ENCODE results near the gene PRSS2.
"Not testable (repeated sequence)": the region's sequence is repeated elsewhere in the genome, so short reads cannot be mapped to it uniquely, and the experiment has no call there.

Gene PRSS2

GRCh38 chr7:142760071-142760642 lies 10.6 kb upstream of the PRSS2 start:
- no peak for DNase-seq

GRCh38 chr7:142761606-142762005 lies 9.2 kb upstream of the PRSS2 start:
- not testable (repeated sequence) for DNase-seq

DNA sequence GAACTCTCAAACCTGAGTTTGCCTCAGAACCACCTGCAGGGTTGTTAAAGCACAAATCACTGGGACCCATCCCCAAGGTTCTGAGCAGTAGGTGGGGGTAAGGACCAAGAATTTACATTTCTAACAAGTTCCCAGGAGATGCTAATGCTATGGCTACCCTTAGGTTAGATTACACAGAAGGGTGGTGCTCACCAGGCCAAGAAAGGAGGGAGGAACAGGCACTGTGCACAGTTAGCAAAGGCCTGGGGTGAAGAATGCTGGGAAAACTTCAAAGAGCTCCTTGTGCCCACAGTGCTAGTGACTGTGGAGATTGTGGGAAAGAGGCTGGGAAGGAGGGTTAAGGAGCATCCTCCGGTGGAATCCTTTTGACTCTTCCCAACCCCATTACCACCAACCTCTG lies 8.7 kb upstream of the PRSS2 start:
- DNase-seq = no peak

DNA sequence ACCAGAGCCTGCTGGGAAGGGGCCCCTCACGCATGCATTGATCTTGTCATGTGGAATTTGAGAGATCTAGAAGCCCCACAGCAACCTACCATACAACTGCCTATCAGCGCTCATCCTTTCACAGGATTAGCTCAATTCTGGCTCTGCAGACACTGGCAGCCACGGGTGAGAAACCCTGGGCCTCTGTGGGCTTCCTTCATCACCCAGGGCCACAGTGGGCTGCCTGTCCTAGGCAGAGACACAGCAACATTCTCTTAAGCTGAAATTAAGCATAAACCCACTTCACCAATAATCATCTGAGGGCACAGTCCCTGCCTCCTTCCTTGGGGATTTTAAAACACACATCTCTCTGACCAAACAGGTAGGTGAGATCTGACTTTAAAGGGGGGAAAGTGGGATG lies 3.3 kb upstream of the PRSS2 start:
- no peak for DNase-seq

DNA sequence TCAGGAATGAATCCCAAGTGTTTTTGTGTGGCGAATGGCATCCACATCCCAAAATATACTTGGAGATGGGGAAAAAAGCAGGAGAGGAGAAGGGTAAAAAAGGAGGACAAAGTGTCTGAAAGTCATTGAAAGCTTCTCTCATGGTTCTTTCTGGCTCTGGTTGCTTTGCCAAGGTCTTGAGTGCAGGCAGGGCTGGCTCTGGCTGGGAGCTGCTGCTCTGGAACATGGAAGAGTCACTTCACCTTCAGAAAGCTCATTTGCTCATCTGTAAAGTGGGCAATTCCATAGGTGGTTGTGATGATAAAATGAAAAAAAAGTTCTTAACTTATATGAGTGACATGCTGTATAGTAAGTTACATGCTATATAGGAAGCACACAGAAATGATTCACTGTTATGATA lies 2.9 kb upstream of the PRSS2 start:
- DNase-seq = no peak

- DNase-seq = not testable (repeated sequence)
Observed at GRCh38 chr7:142768885-142769284, 1.9 kb upstream of the PRSS2 start.

GRCh38 chr7:142771353-142771723 lies 568 bp downstream of the PRSS2 start:
- no peak for DNase-seq

- no peak for DNase-seq
Observed at GRCh38 chr7:142772051-142772450, 1.3 kb downstream of the PRSS2 start.

- DNase-seq = no peak
Observed at GRCh38 chr7:142772673-142773072, 1.9 kb downstream of the PRSS2 start.

DNA sequence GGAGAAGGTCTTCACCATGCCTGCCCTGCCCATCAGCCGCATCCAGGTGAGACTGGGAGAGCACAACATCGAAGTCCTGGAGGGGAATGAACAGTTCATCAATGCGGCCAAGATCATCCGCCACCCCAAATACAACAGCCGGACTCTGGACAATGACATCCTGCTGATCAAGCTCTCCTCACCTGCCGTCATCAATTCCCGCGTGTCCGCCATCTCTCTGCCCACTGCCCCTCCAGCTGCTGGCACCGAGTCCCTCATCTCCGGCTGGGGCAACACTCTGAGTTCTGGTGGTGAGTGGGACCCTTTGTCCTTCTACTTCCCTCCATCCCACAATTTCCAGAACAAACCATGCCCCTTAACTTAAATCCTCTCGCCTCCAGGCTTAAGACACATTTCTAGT lies 2.5 kb downstream of the PRSS2 start:
- no peak for DNase-seq

DNA sequence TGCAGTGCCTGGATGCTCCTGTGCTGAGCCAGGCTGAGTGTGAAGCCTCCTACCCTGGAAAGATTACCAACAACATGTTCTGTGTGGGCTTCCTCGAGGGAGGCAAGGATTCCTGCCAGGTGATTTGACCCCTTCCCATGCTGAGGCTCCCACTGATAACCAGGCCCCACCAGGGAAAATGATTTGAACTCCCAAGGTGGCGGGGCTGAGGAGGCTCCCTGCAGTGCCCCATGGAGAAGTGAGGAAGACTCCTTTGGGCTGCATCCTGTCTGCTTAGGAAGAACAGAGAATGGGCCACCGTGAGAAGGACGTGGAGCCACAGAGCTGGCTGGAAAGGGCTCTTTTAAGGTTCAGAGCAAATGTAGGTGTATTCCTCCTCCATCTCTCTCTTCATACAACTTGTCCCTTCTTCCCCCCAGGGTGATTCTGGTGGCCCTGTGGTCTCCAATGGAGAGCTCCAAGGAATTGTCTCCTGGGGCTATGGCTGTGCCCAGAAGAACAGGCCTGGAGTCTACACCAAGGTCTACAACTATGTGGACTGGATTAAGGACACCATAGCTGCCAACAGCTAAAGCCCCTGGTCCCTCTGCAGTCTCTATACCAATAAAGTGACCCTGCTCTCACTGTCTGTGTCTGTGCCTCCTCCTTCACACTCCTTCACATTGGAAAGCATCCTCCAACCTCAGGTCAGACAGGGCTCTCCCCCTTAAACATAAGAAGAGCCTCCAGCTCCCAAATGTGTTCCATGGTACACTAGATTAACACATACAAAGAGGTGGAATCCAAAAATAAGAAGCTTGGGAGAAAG lies 3.4 kb downstream of the PRSS2 start:
- no peak for DNase-seq

DNA sequence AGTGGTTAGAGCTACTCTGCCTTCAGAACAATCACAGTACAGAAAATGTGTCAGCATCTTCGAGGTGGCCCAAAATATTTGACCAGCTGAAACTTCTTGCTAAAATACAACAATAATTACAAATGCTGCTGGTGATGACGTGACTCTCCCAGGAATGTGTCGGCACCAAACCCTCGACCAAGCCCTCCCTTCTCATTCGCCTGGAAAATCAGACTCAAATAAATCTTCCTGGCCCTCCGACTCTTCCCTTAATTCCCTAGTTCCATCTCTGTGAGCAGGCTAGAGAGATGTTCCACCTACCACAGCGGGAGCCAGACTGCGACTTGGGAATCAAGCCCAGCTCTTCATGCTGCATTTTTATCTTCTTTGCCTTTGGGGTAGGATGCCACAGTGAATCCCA lies 4.1 kb downstream of the PRSS2 start:
- no peak for DNase-seq

DNA sequence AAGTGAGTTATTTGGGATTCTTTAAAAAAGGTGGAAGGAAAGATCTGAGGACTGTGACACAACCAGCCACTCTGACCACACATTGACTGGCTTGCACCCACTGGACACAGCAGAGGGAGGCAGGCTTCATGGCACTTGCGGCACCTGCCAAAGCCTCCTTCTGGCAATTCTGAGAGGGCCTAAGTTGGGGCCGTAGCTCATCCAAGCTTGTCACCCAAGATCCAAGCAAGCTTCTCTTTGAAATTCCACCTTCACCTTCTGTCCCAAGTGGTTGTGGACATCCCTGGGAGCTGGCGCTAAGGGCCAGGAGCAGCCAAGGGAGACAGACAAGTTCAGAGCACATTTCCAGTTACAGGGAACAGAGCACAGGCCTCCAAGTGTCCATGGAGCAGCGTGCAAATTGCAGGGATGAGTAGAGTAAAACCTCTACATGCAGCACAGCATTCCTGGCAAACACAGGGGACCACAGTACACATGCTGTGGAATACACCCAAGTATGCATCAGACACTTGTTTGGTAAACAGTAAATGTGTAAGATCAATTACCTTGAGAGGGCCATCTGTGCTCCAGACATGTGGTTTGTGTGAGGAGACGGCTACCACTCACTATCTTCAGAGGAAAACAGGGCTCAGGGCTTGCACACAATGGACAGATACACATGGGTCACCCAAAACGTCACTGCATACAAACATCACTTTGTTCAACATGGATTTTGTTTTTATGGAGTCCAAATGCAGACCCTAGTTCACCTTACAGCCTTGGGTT lies 4.8 kb downstream of the PRSS2 start:
- DNase-seq = not testable (repeated sequence)

- DNase-seq = no peak
Observed at GRCh38 chr7:142776206-142776844, 5.6 kb downstream of the PRSS2 start.

DNA sequence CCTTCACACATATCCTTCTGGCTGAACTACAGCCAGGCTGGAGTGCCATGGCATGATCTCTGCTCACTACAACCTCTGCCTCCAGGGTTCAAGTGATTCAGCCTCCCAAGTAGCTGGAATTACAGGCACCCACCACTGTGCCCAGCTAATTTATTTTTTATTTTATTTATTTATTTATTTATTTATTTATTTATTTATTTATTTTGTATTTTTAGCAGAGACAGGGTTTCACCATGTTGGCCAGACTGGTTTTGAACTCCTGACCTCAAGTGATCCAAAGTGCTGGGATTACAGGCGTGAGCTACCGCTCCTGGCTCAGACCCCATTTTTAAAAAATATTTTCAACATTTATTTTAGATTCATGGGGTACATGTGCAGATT lies 6.1 kb downstream of the PRSS2 start:
- not testable (repeated sequence) for DNase-seq

DNA sequence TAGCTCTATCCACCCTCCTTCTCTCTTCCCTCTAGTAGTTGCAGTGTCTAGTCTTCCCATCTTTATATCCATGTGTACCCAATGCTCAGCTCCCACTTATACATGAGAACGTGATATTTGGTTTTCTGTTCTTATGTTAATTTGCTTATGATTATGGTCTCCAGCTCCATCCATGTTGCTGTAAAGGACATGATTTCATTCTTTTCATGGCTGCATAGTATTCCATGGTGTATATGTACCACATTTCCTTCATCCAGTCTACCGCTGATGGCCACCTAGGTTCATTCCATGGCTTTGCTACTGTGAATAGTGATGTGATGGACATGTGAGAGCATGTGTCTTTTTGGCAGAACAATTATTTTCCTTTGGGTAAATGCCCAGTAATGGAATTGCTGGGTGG lies 6.5 kb downstream of the PRSS2 start:
- no peak for DNase-seq

- DNase-seq = peak; percentile 90
Observed at GRCh38 chr7:142782922-142783900, 12.4 kb downstream of the PRSS2 start.

- DNase-seq = peak; percentile 24
Observed at GRCh38 chr7:142784096-142784495, 13.3 kb downstream of the PRSS2 start.

- no peak for DNase-seq
Observed at GRCh38 chr7:142784716-142785115, 13.9 kb downstream of the PRSS2 start.

GRCh38 chr7:142785841-142786250 lies 15.1 kb downstream of the PRSS2 start:
- no peak for DNase-seq

- no peak for DNase-seq
Observed at GRCh38 chr7:142787034-142787768, 16.4 kb downstream of the PRSS2 start.

DNA sequence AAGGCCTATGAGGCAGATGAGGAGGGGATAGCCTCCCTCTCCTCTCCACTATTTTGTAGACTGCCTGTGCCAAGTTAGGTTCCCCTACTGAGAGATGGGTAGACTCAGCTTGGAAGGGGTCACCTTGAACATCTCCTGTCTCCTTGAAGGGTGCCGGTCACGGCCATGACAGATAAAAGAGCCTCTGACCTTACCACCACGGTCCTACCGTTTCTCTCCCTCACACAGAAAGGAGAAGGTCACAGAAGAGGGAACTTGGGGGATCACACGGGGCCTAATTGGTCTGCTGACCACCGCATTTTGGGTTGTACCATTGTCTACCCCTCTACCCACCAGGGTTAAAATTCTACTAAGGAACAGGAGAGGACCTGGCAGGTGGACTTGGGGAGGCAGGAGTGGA lies 17.0 kb downstream of the PRSS2 start:
- no peak for DNase-seq
